ENCODE data around the gene PTPRM.

DNA sequence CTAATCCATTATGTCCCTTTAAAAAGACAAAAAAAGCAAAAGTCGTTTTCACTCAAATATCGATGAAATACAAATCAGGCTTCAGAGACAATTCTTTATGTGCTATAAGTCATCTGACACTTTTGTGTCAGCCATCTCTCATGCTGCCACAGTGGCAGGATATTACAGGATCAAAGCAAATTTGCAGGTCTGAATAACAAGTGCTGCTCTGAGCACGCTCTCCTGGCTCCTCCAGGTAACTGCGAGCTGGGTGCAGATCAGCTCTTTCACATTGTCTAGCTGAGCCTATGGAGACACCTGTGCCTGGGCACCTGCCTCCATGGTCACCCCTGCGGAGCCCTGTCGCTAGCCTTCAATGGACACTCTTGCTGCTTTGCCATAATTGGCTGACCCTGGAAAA, 792.0 kb downstream of the PTPRM start:
- TF ChIP-seq, protein P1, sequence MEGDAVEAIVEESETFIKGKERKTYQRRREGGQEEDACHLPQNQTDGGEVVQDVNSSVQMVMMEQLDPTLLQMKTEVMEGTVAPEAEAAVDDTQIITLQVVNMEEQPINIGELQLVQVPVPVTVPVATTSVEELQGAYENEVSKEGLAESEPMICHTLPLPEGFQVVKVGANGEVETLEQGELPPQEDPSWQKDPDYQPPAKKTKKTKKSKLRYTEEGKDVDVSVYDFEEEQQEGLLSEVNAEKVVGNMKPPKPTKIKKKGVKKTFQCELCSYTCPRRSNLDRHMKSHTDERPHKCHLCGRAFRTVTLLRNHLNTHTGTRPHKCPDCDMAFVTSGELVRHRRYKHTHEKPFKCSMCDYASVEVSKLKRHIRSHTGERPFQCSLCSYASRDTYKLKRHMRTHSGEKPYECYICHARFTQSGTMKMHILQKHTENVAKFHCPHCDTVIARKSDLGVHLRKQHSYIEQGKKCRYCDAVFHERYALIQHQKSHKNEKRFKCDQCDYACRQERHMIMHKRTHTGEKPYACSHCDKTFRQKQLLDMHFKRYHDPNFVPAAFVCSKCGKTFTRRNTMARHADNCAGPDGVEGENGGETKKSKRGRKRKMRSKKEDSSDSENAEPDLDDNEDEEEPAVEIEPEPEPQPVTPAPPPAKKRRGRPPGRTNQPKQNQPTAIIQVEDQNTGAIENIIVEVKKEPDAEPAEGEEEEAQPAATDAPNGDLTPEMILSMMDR (IDR thresholded peaks at IDR 0.05) = no peak
- TF ChIP-seq POLR2A (IDR thresholded peaks at IDR 0.05) = no peak
